Prostate gland (tissue), 2 donors: ENCODE data around the gene UGCG. TPM values are rescaled to one million over a fixed set of nuclear protein-coding genes. Genes with fewer than 3 reads are reported as not detected.

Experiments used
- DNase-seq: peaks from one replicate; pipeline ENCODE4 v3.0.0-alpha.2; 2019; ENCODE audit warnings: low spot score
- H3K27ac ChIP-seq, 2 donors: fragments of 200-600 bp; sonication (generic); 2 replicates each; pipeline ENCODE4 v1.5.1; 2017 to 2019
- H3K27me3 ChIP-seq: fragments of 200-600 bp; sonication (generic); replicated peaks from 2 replicates; pipeline ENCODE4 v1.5.1; 2019; ENCODE audit not compliant: insufficient read depth
- H3K36me3 ChIP-seq, 2 donors: fragments of 200-600 bp; sonication (generic); 1 replicate in 1 of 2; 2 replicates in 1 of 2; pipeline versions ENCODE4 v1.5.1 to v1.8.1; 2017 to 2019
- H3K4me1 ChIP-seq: fragments of 200-600 bp; sonication (generic); replicated peaks from 2 replicates; pipeline ENCODE4 v1.5.1; 2019
- H3K4me3 ChIP-seq, 2 donors: fragments of 200-600 bp; sonication (generic); 2 replicates each; pipeline ENCODE4 v1.5.1; 2017 to 2019
- H3K9me3 ChIP-seq: fragments of 200-600 bp; sonication (generic); 2 replicates; pipeline ENCODE4 v1.5.1; 2017
- POLR2A ChIP-seq: fragments of 450-650 bp; IDR thresholded peaks from one replicate; pipeline ENCODE4 v1.6.1; 2016; ENCODE audit warnings: antibody characterized with exemption, mild to moderate bottlenecking
- POLR2AphosphoS5 ChIP-seq: sonication (generic); formaldehyde crosslinking; IDR thresholded peaks from one replicate; pipeline ENCODE4 v1.6.1; 2017; ENCODE audit warnings: antibody characterized with exemption
- WGBS: methylation state at CpG from one replicate; pipeline ENCODE4 v1.1.5; 2018; 5-methylcytosine and 5-hydroxymethylcytosine counted together
- intact Hi-C: fragments of 100-400 bp; cut with DNase I; formaldehyde crosslinking; loops from one replicate; pipeline ENCODE4 v1.14.2; 2022
- total RNA-seq, 2 donors: library from RNA; depleted of rRNA; stranded (reverse); fragments of >200 nt; gene quantifications; one replicate each; pipeline ENCODE4 v1.1.0, GENCODE V29; 2016
- TF ChIP-seq, protein P1 (sequence below), 4 experiments: fragments of 200-600 bp in 2 of 4; fragments of 450-650 bp in 2 of 4; sonication (generic) in 2 of 4; IDR thresholded peaks; 1 replicate in 3 of 4; 2 replicates in 1 of 4; pipeline ENCODE4 v1.5.1; 2016 to 2019; ENCODE audit warnings: antibody characterized with exemption in 4 of 4, mild to moderate bottlenecking in 2 of 4, moderate library complexity in 2 of 4

The UGCG gene
- total RNA-seq, 2 donors from 2014 or later = 23.9 to 42.6 TPM

DNA sequence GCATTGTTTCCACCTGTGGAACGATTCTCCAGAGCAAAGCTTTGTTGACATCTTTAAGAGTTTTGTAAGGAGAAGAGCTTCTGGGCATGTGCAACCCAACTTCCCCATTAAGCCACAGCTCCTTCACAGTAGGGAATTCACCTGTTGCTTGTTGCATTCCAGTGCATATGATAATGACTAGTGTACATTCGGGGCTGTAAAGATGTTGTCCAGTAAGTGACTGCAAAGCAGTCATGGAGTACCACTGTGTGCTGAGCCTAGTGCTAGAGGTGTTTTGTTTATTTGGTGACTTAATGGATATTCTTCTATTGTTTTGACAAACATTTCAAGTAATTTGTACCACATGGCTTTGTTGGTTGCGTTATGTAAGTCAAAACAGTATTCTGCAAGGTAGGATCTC, 12.8 kb downstream of the UGCG start:
- Histone ChIP-seq H3K4me3 (no peak overlapping the region), H3K27me3 (no peaks in the 10 kb centered on the region), H3K27ac (no peak overlapping the region), H3K36me3 (no peaks in the 10 kb centered on the region), H3K9me3 (no peaks in the 10 kb centered on the region), H3K4me1 (no peaks in the 10 kb centered on the region)
- no peak for DNase-seq
- intact Hi-C loops = no loop called here
- 76% methylated on average over 3 of the region's 3 CpGs for WGBS
- TF ChIP-seq, protein P1, sequence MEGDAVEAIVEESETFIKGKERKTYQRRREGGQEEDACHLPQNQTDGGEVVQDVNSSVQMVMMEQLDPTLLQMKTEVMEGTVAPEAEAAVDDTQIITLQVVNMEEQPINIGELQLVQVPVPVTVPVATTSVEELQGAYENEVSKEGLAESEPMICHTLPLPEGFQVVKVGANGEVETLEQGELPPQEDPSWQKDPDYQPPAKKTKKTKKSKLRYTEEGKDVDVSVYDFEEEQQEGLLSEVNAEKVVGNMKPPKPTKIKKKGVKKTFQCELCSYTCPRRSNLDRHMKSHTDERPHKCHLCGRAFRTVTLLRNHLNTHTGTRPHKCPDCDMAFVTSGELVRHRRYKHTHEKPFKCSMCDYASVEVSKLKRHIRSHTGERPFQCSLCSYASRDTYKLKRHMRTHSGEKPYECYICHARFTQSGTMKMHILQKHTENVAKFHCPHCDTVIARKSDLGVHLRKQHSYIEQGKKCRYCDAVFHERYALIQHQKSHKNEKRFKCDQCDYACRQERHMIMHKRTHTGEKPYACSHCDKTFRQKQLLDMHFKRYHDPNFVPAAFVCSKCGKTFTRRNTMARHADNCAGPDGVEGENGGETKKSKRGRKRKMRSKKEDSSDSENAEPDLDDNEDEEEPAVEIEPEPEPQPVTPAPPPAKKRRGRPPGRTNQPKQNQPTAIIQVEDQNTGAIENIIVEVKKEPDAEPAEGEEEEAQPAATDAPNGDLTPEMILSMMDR (IDR thresholded peaks at IDR 0.05) = no peak
- TF ChIP-seq POLR2A (no peak), POLR2AphosphoS5 (no peak)

DNA sequence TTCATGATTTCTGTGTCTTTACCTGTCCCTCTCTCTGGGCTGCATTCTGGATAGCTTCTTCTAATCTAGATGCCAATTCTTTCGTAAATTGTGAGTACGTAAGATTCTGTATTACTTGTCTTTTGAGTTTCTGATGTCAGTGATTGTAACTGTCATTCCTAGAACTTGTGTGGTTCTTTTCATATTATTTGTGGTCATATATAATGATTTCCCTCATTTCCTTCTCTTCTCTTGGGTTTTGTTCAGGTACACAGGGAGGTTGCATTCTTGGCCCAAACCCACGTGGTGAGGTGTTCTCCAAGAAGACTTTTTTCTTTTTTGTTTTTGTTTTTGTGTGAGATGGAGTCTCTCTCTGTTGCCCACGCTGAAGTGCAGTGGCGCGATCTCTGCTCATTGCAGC, 13.8 kb downstream of the UGCG start:
- Histone ChIP-seq H3K4me1 (no peaks in the 10 kb centered on the region), H3K27me3 (no peaks in the 10 kb centered on the region), H3K4me3 (no peak overlapping the region), H3K36me3 (no peaks in the 10 kb centered on the region), H3K27ac (no peak overlapping the region), H3K9me3 (no peaks in the 10 kb centered on the region)
- intact Hi-C loops = no loop called here
- no peak for DNase-seq
- WGBS = 86% methylated on average over 6 of the region's 6 CpGs
- TF ChIP-seq, protein P1 (IDR thresholded peaks at IDR 0.05) = no peak
- no peak for TF ChIP-seq POLR2A
- no peak for TF ChIP-seq POLR2AphosphoS5

DNA sequence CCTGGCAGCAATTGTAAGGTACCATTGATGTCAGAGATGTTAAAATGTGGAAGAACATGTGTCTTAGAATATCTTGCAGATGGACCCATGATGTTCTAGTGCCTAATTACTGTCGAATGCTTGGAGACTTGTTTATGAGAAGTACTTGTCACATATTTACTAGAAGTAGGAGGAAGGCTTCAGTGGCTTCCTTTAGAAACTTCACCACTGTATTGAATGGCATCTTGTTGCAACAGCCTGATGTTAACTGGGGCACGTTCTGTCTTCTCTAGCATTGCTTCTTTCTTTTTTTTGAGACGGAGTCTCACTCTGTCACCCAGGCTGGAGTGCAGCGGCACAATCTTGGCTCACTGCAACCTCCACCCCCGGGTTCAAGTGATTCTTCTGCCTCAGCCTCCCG, 16.5 kb downstream of the UGCG start:
- 85% methylated on average over 6 of the region's 6 CpGs for WGBS
- intact Hi-C loops = no loop called here
- no peaks in the 10 kb centered on the region for H3K36me3 ChIP-seq
- TF ChIP-seq POLR2AphosphoS5 = no peak
- no peak for TF ChIP-seq POLR2A
- TF ChIP-seq, protein P1 (IDR thresholded peaks at IDR 0.05) = no peak
- no peaks in the 10 kb centered on the region for H3K9me3 ChIP-seq
- no peak overlapping the region for H3K27ac ChIP-seq
- no peaks in the 10 kb centered on the region for H3K4me1 ChIP-seq
- no peak for DNase-seq
- H3K4me3 ChIP-seq = no peak overlapping the region
- no peaks in the 10 kb centered on the region for H3K27me3 ChIP-seq

DNA sequence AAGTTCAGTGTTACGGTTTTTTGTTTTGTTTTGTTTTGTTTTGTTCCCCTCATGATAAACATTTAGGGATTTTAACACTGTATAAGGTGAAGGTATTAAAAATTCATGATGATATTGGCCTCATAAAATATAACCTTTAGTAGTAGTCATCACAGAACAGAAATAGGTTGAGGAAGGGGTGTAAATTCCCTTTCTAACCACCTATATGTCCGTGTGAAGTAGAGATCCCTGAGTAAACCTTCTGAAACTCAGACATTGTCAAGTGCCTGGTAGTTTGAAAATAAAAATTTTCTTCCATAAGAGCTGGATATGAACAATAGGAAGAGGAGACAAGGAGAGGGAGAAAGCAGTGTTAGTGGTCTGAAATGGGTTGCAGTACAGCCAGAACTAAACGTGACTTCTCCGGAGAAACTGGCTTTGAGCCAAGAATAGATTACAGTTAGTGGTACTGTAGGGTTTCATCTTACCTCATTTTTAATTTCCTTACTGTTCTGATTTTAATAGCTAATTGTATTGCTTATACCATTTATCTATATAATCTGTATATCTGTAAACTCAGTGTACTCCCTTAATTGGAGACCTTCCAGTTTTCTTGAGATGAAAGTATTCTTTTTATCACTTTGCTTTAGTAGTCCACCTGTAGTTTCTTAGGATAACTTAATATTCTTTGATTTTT, 18.3 kb downstream of the UGCG start:
- Histone ChIP-seq H3K4me3 (no peak overlapping the region), H3K36me3 (no peaks in the 10 kb centered on the region), H3K4me1 (no peaks in the 10 kb centered on the region), H3K27me3 (no peaks in the 10 kb centered on the region), H3K27ac (no peak overlapping the region), H3K9me3 (no peaks in the 10 kb centered on the region)
- TF ChIP-seq POLR2AphosphoS5 (no peak), POLR2A (no peak)
- TF ChIP-seq, protein P1 (IDR thresholded peaks at IDR 0.05) = no peak
- no peak for DNase-seq
- WGBS = 38% methylated on average over 4 of the region's 4 CpGs
- intact Hi-C loops = no loop called here

GRCh38 chr9:111915425-111915758, 18.8 kb downstream of the UGCG start:
- Histone ChIP-seq H3K27ac (no peak overlapping the region), H3K36me3 (no peaks in the 10 kb centered on the region), H3K4me3 (no peak overlapping the region), H3K4me1 (no peaks in the 10 kb centered on the region), H3K9me3 (no peaks in the 10 kb centered on the region), H3K27me3 (no peaks in the 10 kb centered on the region)
- intact Hi-C loops = no loop called here
- WGBS = 79% methylated on average over 3 of the region's 3 CpGs
- TF ChIP-seq, protein P1 (IDR thresholded peaks at IDR 0.05) = no peak
- no peak for TF ChIP-seq POLR2AphosphoS5
- no peak for TF ChIP-seq POLR2A
- DNase-seq = no peak
